Trophoblast cell (in vitro differentiated cells and primary cell): ENCODE measurements around the gene YBEY.

ENCODE experiments used
- DNase-seq, 2 donors: peaks; one replicate each; pipeline ENCODE4 v3.0.0-alpha.2; 2016
- H2AFZ ChIP-seq: 2 replicates; pipeline ENCODE4 v1.6.1; 2013; ENCODE audit warnings: low read length, moderate library complexity, mild to moderate bottlenecking; ENCODE audit not compliant: insufficient read depth, poor library complexity
- H2AK5ac ChIP-seq: 2 replicates; pipeline ENCODE4 v1.6.1; 2013; ENCODE audit warnings: mild to moderate bottlenecking, low read length
- H2BK120ac ChIP-seq: 2 replicates; pipeline ENCODE4 v1.6.1; 2013; ENCODE audit warnings: low read length, mild to moderate bottlenecking, moderate library complexity; ENCODE audit not compliant: insufficient read depth, poor library complexity
- H2BK12ac ChIP-seq: 2 replicates; pipeline ENCODE4 v1.6.1; 2013; ENCODE audit warnings: mild to moderate bottlenecking, low read length, moderate library complexity
- H2BK5ac ChIP-seq: 2 replicates; pipeline ENCODE4 v1.6.1; 2013; ENCODE audit warnings: low read length, low read depth, moderate library complexity, mild to moderate bottlenecking; ENCODE audit not compliant: poor library complexity
- H3K14ac ChIP-seq: 2 replicates; pipeline ENCODE4 v1.6.1; 2013; ENCODE audit warnings: mild to moderate bottlenecking, low read length
- H3K18ac ChIP-seq: 2 replicates; pipeline ENCODE4 v1.6.1; 2013; ENCODE audit warnings: mild to moderate bottlenecking, low read length
- H3K23ac ChIP-seq: 2 replicates; pipeline ENCODE4 v1.6.1; 2013; ENCODE audit warnings: low read length
- H3K27ac ChIP-seq: 2 replicates; pipeline ENCODE4 v1.5.1; 2013; ENCODE audit warnings: low read depth, mild to moderate bottlenecking, inconsistent platforms, low read length, moderate library complexity
- H3K27me3 ChIP-seq: 2 replicates; pipeline ENCODE4 v1.6.1; 2013; ENCODE audit warnings: inconsistent platforms, mild to moderate bottlenecking, low read length, moderate library complexity; ENCODE audit not compliant: insufficient read depth
- H3K36me3 ChIP-seq, 2 experiments: 1 replicate in 1 of 2; 2 replicates in 1 of 2; pipeline ENCODE4 v1.6.1; 2013; ENCODE audit warnings: low read length in 2 of 2, mild to moderate bottlenecking in 2 of 2, moderate library complexity in 1 of 2; ENCODE audit not compliant: insufficient read depth in 2 of 2, control insufficient read depth in 1 of 2
- H3K4ac ChIP-seq: 2 replicates; pipeline ENCODE4 v1.6.1; 2013; ENCODE audit warnings: low read depth, mild to moderate bottlenecking, low read length, moderate library complexity
- H3K4me1 ChIP-seq, 2 experiments: 1 replicate in 1 of 2; 2 replicates in 1 of 2; pipeline ENCODE4 v1.6.1; 2013; ENCODE audit warnings: low read length in 2 of 2, mild to moderate bottlenecking in 2 of 2, moderate library complexity in 1 of 2; ENCODE audit not compliant: insufficient read depth in 2 of 2, control insufficient read depth in 1 of 2
- H3K4me2 ChIP-seq: 2 replicates; pipeline ENCODE4 v1.6.1; 2013; ENCODE audit warnings: inconsistent platforms, mild to moderate bottlenecking, low read length, moderate library complexity
- H3K4me3 ChIP-seq: 2 replicates; pipeline ENCODE4 v1.5.1; 2013; ENCODE audit warnings: mild to moderate bottlenecking, low read depth, low read length, inconsistent platforms
- H3K79me1 ChIP-seq: one replicate; pipeline ENCODE4 v1.6.1; 2013; ENCODE audit warnings: low read length
- H3K79me2 ChIP-seq: 2 replicates; pipeline ENCODE4 v1.6.1; 2013; ENCODE audit warnings: low read length, mild to moderate bottlenecking; ENCODE audit not compliant: control insufficient read depth, insufficient read depth, poor library complexity
- H3K9ac ChIP-seq: 2 replicates; pipeline ENCODE4 v1.6.1; 2013; ENCODE audit warnings: mild to moderate bottlenecking, low read length
- H3K9me3 ChIP-seq: 2 replicates; pipeline ENCODE4 v1.6.1; 2013; ENCODE audit warnings: low read depth, mild to moderate bottlenecking, control low read depth, inconsistent platforms, low read length; ENCODE audit not compliant: insufficient read depth
- H4K12ac ChIP-seq: 2 replicates; pipeline ENCODE4 v1.6.1; 2013; ENCODE audit warnings: low read depth, mild to moderate bottlenecking, low read length, moderate library complexity
- H4K8ac ChIP-seq: 2 replicates; pipeline ENCODE4 v1.6.1; 2013; ENCODE audit warnings: low read depth, mild to moderate bottlenecking, low read length, moderate library complexity
- H4K91ac ChIP-seq: one replicate; pipeline ENCODE4 v1.6.1; 2013; ENCODE audit warnings: low read depth, mild to moderate bottlenecking, low read length, moderate library complexity
- WGBS: extraction: QIAGEN DNeasy Blood & Tissue Kit; methylation state at CpG from one replicate; pipeline ENCODE4 v1.1.7; 2013; ENCODE audit warnings: missing lambda C conversion rate; ENCODE audit not compliant: insufficient read length, insufficient coverage; ENCODE audit errors: extremely low coverage; 5-methylcytosine and 5-hydroxymethylcytosine counted together

YBEY gene

GRCh38 chr21:46328151-46328550 lies 42.0 kb downstream of the YBEY start:
- Histone ChIP-seq H3K4me2 (no peak overlapping the region), H3K23ac (no peak overlapping the region), H4K91ac (no peak overlapping the region), H3K79me2 (peaks cover 13% of the 10 kb centered on the region), H3K4me3 (no peak overlapping the region), H2BK12ac (no peak overlapping the region), H2BK120ac (no peak overlapping the region), H4K8ac (no peak overlapping the region), H3K36me3 (peaks cover 10 to 23% of the 10 kb centered on the region in 2 experiments), H2AK5ac (no peak overlapping the region), H2AFZ (no peak overlapping the region), H3K27ac (no peak overlapping the region), H4K12ac (no peak overlapping the region), H2BK5ac (no peak overlapping the region), H3K27me3 (no peaks in the 10 kb centered on the region), H3K9ac (no peak overlapping the region), H3K14ac (no peak overlapping the region), H3K79me1 (peaks cover 13% of the 10 kb centered on the region), H3K9me3 (no peaks in the 10 kb centered on the region), H3K18ac (no peak overlapping the region), H3K4me1 (peaks cover 7 to 9% of the 10 kb centered on the region in 2 experiments), H3K4ac (peak overlapping the region; percentile 12)
- DNase-seq = no peak
- WGBS = no CpG with 5 or more reads among the region's 5 CpGs

- Histone ChIP-seq H3K4me1 (peaks cover 7 to 9% of the 10 kb centered on the region in 2 experiments), H4K91ac (no peak overlapping the region), H3K27me3 (no peaks in the 10 kb centered on the region), H2BK5ac (no peak overlapping the region), H3K79me1 (peaks cover 3% of the 10 kb centered on the region), H2BK12ac (no peak overlapping the region), H3K9me3 (no peaks in the 10 kb centered on the region), H2BK120ac (no peak overlapping the region), H2AFZ (no peak overlapping the region), H3K36me3 (peaks cover 14 to 31% of the 10 kb centered on the region in 2 experiments), H3K4ac (no peak overlapping the region), H3K18ac (no peak overlapping the region), H3K27ac (no peak overlapping the region), H3K14ac (no peak overlapping the region), H3K4me3 (no peak overlapping the region), H3K4me2 (no peak overlapping the region), H4K12ac (no peak overlapping the region), H4K8ac (no peak overlapping the region), H3K9ac (no peak overlapping the region), H3K79me2 (peaks cover 3% of the 10 kb centered on the region), H3K23ac (no peak overlapping the region), H2AK5ac (no peak overlapping the region)
- WGBS = no CpG with 5 or more reads among the region's 2 CpGs
- peak; percentile 64 to 83 for DNase-seq
These were observed 43.7 kb downstream of the YBEY start for GRCh38 chr21:46329796-46330195.

- no peak overlapping the region for H3K18ac ChIP-seq
- peaks cover 31 to 41% of the 10 kb centered on the region in 2 experiments for H3K36me3 ChIP-seq
- H3K14ac ChIP-seq = no peak overlapping the region
- H3K4me3 ChIP-seq = no peak overlapping the region
- H4K91ac ChIP-seq = no peak overlapping the region
- H3K9me3 ChIP-seq = no peaks in the 10 kb centered on the region
- no CpG with 5 or more reads among the region's 12 CpGs for WGBS
- peaks cover 4 to 5% of the 10 kb centered on the region in 2 experiments for H3K4me1 ChIP-seq
- H3K9ac ChIP-seq = no peak overlapping the region
- no peak overlapping the region for H3K4ac ChIP-seq
- H3K27ac ChIP-seq = no peak overlapping the region
- no peak overlapping the region for H2AFZ ChIP-seq
- no peak overlapping the region for H3K4me2 ChIP-seq
- H2BK120ac ChIP-seq = no peak overlapping the region
- no peak overlapping the region for H2BK12ac ChIP-seq
- H3K27me3 ChIP-seq = no peaks in the 10 kb centered on the region
- no peak for DNase-seq
- no peak overlapping the region for H4K12ac ChIP-seq
- no peak overlapping the region for H2BK5ac ChIP-seq
- H3K23ac ChIP-seq = no peak overlapping the region
- no peak overlapping the region for H2AK5ac ChIP-seq
- H3K79me2 ChIP-seq = no peaks in the 10 kb centered on the region
- no peak overlapping the region for H4K8ac ChIP-seq
- H3K79me1 ChIP-seq = no peaks in the 10 kb centered on the region
These were observed 48.4 kb downstream of the YBEY start for GRCh38 chr21:46334351-46335140.

- no peaks in the 10 kb centered on the region for H3K9me3 ChIP-seq
These were observed 50.5 kb downstream of the YBEY start for GRCh38 chr21:46336603-46337002.

More at GRCh38 chr21:46336603-46337002, 50.5 kb downstream of the YBEY start:
- no peak overlapping the region for H2AFZ ChIP-seq
- no peaks in the 10 kb centered on the region for H3K79me1 ChIP-seq
- no peak overlapping the region for H4K8ac ChIP-seq
- no peak overlapping the region for H3K27ac ChIP-seq
- no peaks in the 10 kb centered on the region for H3K27me3 ChIP-seq
- no peak overlapping the region for H3K4me2 ChIP-seq
- no peak overlapping the region for H4K12ac ChIP-seq
- H2BK12ac ChIP-seq = no peak overlapping the region
- H3K14ac ChIP-seq = no peak overlapping the region
- H3K9ac ChIP-seq = no peak overlapping the region
- H3K36me3 ChIP-seq = peaks cover 27 to 38% of the 10 kb centered on the region in 2 experiments
- no peak for DNase-seq
- no peak overlapping the region for H3K18ac ChIP-seq
- no peaks in the 10 kb centered on the region for H3K4me1 ChIP-seq
- no peak overlapping the region for H3K23ac ChIP-seq
- H2BK5ac ChIP-seq = no peak overlapping the region
- WGBS = no CpG with 5 or more reads among the region's 3 CpGs
- H3K4me3 ChIP-seq = no peak overlapping the region
- H3K4ac ChIP-seq = no peak overlapping the region
- H2AK5ac ChIP-seq = no peak overlapping the region
- H4K91ac ChIP-seq = no peak overlapping the region
- no peaks in the 10 kb centered on the region for H3K79me2 ChIP-seq
- H2BK120ac ChIP-seq = no peak overlapping the region
